ENCODE results near the gene GALE.
"Not testable (repeated sequence)": the region's sequence is repeated elsewhere in the genome, so short reads cannot be mapped to it uniquely, and the experiment has no call there.

The GALE gene

DNA sequence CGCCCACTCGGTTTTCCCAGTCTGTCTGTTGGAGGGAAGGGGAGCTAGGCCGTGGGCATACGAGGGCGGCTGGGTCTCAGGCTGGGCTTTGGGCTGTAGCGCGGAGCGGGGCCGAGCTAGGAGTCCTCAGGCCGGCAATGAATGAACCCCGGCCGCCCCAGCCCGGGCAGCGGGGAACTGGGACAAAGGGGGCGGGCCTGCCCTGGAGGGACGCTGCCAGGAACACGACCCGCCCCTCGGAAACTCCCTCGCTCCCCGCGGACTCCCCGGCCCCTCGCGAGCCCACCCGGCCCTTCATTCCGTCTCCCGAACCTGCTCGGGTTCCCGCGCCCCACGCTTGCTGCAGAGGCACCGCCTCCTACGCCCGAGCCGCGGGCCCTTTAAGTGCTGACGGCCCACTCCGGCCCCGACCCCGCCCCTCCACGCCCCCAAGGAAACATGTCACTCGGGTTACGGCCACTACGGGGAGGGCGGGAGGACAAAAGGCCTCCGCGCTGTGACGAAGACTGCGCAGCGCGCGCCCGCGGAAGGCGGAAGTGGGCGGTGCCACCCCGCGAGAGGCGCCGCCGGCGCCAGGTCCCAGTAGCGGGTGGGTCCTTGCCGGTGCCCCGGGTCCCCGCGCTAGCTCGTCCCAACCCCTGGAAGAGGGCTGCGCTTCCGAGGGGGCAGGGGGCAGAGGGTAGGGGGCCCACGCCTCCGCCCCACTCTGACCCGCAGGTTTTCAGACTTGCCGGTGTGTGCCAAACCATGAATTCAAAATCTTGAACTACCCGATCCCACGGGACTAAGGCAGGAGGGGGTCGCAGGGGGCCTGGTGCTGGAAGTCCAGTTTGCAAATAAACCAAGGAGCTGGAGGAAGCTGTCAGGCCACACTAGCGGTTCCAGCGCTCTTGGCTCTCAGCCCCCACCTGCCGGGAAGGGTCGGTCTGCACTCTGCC, at the start of gene GALE:
Gene GALE, minus strand, starts transcription at position 355 of the 938 bp plus-strand sequence. CDS start 1,747 bp downstream, outside the sequence.
- in situ Hi-C loops (cut with HindIII; ENCODE audit: low sequenced_read_pairs): no loop called here
- peak; percentile 97 for DNase-seq (ENCODE audit: low read depth, low spot score)
- TF ChIP-seq CTCF (IDR thresholded peaks at IDR 0.05; ENCODE audit: low read depth, low read length): no peak
- H3K4me3 ChIP-seq (ENCODE audit: low read depth, low read length): peak within 1 kb of the TSS; percentile 81

DNA sequence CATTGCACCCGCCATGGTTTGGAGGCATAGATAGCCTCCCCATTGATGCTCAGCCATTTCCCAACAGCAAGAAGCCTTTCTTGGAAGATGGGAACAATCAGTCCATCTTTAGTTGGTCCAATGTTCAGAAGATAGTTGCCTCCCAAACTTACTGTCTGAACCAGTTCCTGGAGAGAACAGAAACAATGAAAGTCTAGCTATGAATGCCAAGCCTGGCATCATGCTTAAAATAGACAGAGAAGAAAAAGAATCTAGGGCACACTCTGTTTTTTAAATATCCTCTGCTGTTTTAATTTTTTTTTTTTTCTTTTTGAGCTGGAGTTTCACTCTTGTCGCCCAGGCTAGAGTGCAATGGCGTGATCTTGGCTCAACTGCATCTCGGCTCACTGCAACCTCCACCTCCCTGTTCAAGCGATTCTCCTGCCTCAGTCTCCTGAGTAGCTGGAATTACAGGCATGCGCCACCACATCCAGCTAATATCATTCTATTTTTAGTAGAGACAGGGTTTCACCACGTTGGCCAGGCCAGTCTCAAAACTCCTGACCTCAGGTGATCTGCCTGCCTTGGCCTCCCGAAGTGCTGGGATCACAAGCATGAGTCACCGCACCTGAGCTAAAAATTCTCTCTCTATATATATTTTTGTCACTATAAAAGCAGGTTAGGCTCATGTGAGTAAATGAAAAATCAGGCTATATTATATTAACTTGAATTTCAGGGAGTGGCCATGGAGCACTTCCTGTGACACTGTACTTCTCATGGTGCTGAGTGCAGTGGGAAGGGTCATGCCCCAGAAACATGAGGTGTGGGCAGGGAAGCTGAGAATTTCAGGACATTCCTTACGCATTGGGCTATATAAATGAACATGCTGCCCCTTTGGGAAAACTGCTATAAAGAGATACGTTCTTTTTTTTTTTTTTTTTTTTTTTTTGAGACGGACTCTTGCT, 48.4 kb upstream of the GALE start:
- no peak for TF ChIP-seq CTCF (IDR thresholded peaks at IDR 0.05; ENCODE audit: low read depth, low read length)
- no peak for DNase-seq (ENCODE audit: low read depth, low spot score)
- in situ Hi-C loops (cut with HindIII; ENCODE audit: low sequenced_read_pairs): no loop called here
- no peak overlapping the region for H3K4me3 ChIP-seq (ENCODE audit: low read depth, low read length)

DNA sequence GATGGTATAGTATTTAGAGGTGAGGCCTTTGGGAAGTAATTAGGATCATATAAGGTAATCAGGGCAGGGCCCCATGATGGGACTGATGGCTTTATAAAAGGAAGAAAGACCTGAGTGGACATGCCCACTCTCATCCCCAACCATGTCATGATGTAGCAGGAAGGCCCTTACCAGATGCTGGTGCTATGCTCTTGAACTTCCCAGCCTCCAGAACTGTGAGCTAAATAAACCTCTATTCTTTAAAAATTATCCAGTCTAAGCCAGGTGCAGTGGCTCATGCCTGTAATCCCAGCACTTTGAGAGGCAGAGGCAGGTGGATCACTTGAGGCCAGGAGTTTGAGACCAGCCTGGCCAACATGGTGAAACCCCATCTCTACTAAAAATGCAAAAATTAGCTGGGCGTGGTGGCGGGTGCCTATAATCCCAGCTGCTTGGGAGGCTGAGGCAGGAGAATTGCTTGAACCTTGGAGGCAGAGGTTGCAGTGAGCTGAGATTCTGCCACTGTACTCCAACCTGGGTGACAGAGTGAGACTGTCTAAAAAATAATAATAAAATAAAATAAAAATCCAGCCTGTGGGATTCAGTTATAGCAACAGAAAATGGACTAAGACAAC, 47.0 kb upstream of the GALE start:
- not testable (repeated sequence) for DNase-seq (ENCODE audit: low read depth, low spot score)

GRCh38 chr1:23845163-23845562, 44.6 kb upstream of the GALE start:
- in situ Hi-C loops (cut with HindIII; ENCODE audit: low sequenced_read_pairs): no loop called here
- TF ChIP-seq CTCF (IDR thresholded peaks at IDR 0.05; ENCODE audit: low read depth, low read length): no peak
- H3K4me3 ChIP-seq (ENCODE audit: low read depth, low read length): no peak overlapping the region
- DNase-seq (ENCODE audit: low read depth, low spot score): no peak

More for the DNA sequence above, 47.0 kb upstream of the GALE start:
- H3K4me3 ChIP-seq (ENCODE audit: low read depth, low read length); in situ Hi-C loops (cut with HindIII; ENCODE audit: low sequenced_read_pairs): not testable (repeated sequence)

- in situ Hi-C loops (cut with HindIII; ENCODE audit: low sequenced_read_pairs): no loop called here
- H3K4me3 ChIP-seq (ENCODE audit: low read depth, low read length): no peak overlapping the region
- DNase-seq (ENCODE audit: low read depth, low spot score): no peak
- no peak for TF ChIP-seq CTCF (IDR thresholded peaks at IDR 0.05; ENCODE audit: low read depth, low read length)
These were observed 43.1 kb upstream of the GALE start for GRCh38 chr1:23843644-23844043.

DNA sequence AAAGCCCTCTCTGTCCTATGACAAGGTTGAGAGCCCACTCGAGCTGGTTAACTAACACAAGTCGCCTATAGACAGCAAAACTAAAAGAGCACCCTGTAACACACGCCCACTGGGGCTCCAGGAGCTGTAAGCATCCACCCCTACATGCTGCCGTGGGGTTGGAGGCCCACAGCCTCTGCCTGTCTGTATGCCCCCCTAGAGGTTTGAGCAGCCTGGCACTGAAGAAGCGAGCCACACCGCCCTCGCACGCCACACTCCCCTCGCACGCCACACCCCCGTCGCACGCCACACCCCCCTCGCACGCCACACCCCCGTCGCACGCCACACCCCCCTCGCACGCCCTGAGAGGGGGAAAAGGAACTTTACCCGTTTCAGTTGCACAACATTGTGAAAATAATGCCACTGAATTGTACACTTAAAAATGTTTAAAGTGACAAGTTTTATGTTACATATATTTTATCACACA, 37.9 kb upstream of the GALE start:
- DNase-seq (ENCODE audit: low read depth, low spot score): peak; percentile 8
- no peak for TF ChIP-seq CTCF (IDR thresholded peaks at IDR 0.05; ENCODE audit: low read depth, low read length)
- in situ Hi-C loops (cut with HindIII; ENCODE audit: low sequenced_read_pairs): no loop called here

More for the DNA sequence above, 37.9 kb upstream of the GALE start:
- peak overlapping the region; percentile 29 for H3K4me3 ChIP-seq (ENCODE audit: low read depth, low read length)
